Measurements from ENCODE around the gene SNCG. TPM values are rescaled to one million over a fixed set of nuclear protein-coding genes. Genes with fewer than 3 reads are reported as not detected.

Gene SNCG
- total RNA-seq, 2 donors from 2014 or later = 0.60 to 2.7 TPM

DNA sequence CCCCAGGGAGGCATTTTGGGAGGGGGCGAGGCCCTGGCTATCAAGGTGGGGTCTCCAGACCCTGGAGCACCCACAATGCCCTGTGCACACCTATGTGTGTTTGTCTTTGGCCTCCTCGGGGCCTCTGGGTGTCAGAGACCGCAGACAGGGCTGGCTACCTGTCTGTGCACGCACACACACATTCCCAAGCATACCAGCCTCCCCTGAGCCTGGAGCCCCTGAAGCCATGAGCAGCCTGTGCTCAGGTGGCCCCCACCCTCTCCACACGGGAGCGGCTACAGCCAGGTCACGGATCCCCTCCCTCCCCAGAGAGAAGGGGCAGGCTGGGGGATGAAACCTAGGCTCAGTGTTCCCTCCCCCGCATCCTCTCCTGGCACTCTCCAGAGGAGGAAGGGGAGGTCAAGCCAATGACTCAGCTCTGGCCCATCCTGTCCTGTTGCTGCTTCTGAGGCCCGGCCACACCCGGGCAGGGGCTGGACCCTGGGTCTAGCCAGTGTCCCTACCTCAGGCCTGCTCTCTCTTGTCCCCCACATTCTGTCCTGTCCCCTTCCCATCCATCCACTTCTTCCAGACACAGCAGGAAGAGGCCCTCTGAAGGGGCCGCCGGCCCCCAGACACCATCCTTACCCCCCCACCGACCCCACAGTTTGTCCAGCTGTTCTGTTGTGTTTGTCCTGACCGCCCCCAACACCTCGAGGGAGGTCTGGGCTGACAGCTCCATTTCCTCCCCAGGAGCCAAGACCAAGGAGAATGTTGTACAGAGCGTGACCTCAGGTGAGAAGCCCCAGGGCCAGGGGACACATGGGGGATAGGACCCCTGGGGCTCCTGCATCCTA lies 720 bp downstream of the SNCG start:
- Mint-ChIP-seq H3K27me3 (ENCODE audit: insufficient read depth) (no peaks in the 10 kb centered on the region), H3K4me3 (no peak overlapping the region), H3K27ac (no peak overlapping the region), H3K4me1 (peaks cover 15% of the 10 kb centered on the region), H3K36me3 (ENCODE audit: low read depth) (no peaks in the 10 kb centered on the region), H3K9me3 (peaks cover 1% of the 10 kb centered on the region)
- no peaks in the 10 kb centered on the region for H3K36me3 ChIP-seq (ENCODE audit: control insufficient read depth, insufficient read depth, low read length)
- 70 to 79% methylated on average over 4 to 16 of the region's 16 CpGs for WGBS, 2 experiments (ENCODE audit: insufficient coverage in 1 of 2, insufficient read length in 1 of 2)
- TF ChIP-seq CTCF (conservative IDR thresholded peaks at IDR 0.05) = no peak
- H3K27me3 ChIP-seq (ENCODE audit: control insufficient read depth, insufficient read depth, low read length, poor library complexity, severe bottlenecking) = no peaks in the 10 kb centered on the region
- peak; percentile 79 for DNase-seq
- H3K4me3 ChIP-seq (ENCODE audit: low read length) = no peak overlapping the region
- H3K9ac ChIP-seq (ENCODE audit: extremely low read depth, low read length, poor library complexity, severe bottlenecking) = no peak overlapping the region
- H3K27ac ChIP-seq (ENCODE audit: low read depth, low read length) = no peak overlapping the region
- peaks cover 15% of the 10 kb centered on the region for H3K4me1 ChIP-seq (ENCODE audit: control insufficient read depth, insufficient read depth, low read length)
- no peaks in the 10 kb centered on the region for H3K9me3 ChIP-seq (ENCODE audit: control insufficient read depth, low read length)

DNA sequence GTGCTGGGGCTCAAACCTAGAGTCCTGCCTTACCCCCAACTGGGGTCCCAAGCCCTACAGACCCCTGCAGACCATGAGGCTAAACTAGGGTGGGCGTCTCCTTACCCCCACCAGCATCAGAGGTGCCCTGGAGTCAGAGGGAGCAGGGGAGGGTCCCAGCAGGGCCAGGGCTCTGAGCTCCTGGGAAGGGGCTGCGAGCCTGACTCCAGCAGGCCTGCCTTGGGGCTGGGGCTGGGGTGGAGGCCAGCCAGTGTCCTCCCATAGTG lies 1.3 kb downstream of the SNCG start:
- TF ChIP-seq CTCF (conservative IDR thresholded peaks at IDR 0.05) = no peak
- no peak overlapping the region for H3K27ac Mint-ChIP-seq

GRCh38 chr10:86960003-86960862 lies 1.8 kb downstream of the SNCG start:
- TF ChIP-seq CTCF (conservative IDR thresholded peaks at IDR 0.05) = peak; percentile 99
- Histone ChIP-seq H3K27ac (ENCODE audit: low read depth, low read length) (no peak overlapping the region), H3K4me1 (ENCODE audit: control insufficient read depth, insufficient read depth, low read length) (peaks cover 6% of the 10 kb centered on the region), H3K9ac (ENCODE audit: extremely low read depth, low read length, poor library complexity, severe bottlenecking) (no peak overlapping the region), H3K36me3 (ENCODE audit: control insufficient read depth, insufficient read depth, low read length) (no peaks in the 10 kb centered on the region), H3K27me3 (ENCODE audit: control insufficient read depth, insufficient read depth, low read length, poor library complexity, severe bottlenecking) (no peaks in the 10 kb centered on the region), H3K4me3 (ENCODE audit: low read length) (no peak overlapping the region), H3K9me3 (ENCODE audit: control insufficient read depth, low read length) (no peaks in the 10 kb centered on the region)
- peak; percentile 88 for DNase-seq
- H3K4me1 Mint-ChIP-seq = peaks cover 11% of the 10 kb centered on the region
- H3K4me3 Mint-ChIP-seq = no peak overlapping the region
- no peaks in the 10 kb centered on the region for H3K27me3 Mint-ChIP-seq (ENCODE audit: insufficient read depth)
- H3K27ac Mint-ChIP-seq = peak overlapping the region; percentile 84
- H3K36me3 Mint-ChIP-seq (ENCODE audit: low read depth) = no peaks in the 10 kb centered on the region
- WGBS, 2 experiments (ENCODE audit: insufficient coverage in 1 of 2, insufficient read length in 1 of 2) = 85 to 86% methylated on average over 23 to 37 of the region's 37 CpGs
- no peaks in the 10 kb centered on the region for H3K9me3 Mint-ChIP-seq

More for the DNA sequence above, 1.3 kb downstream of the SNCG start:
- H3K9me3 ChIP-seq (ENCODE audit: control insufficient read depth, low read length) = no peaks in the 10 kb centered on the region
- no peak for DNase-seq
- Mint-ChIP-seq H3K4me3 (no peak overlapping the region), H3K36me3 (ENCODE audit: low read depth) (no peaks in the 10 kb centered on the region), H3K27me3 (ENCODE audit: insufficient read depth) (no peaks in the 10 kb centered on the region), H3K4me1 (peaks cover 11% of the 10 kb centered on the region), H3K9me3 (no peaks in the 10 kb centered on the region)
- no peaks in the 10 kb centered on the region for H3K27me3 ChIP-seq (ENCODE audit: control insufficient read depth, insufficient read depth, low read length, poor library complexity, severe bottlenecking)
- no peak overlapping the region for H3K4me3 ChIP-seq (ENCODE audit: low read length)
- H3K4me1 ChIP-seq (ENCODE audit: control insufficient read depth, insufficient read depth, low read length) = peaks cover 11% of the 10 kb centered on the region
- no peaks in the 10 kb centered on the region for H3K36me3 ChIP-seq (ENCODE audit: control insufficient read depth, insufficient read depth, low read length)
- H3K27ac ChIP-seq (ENCODE audit: low read depth, low read length) = no peak overlapping the region
- no peak overlapping the region for H3K9ac ChIP-seq (ENCODE audit: extremely low read depth, low read length, poor library complexity, severe bottlenecking)
- 95 to 100% methylated on average over 1 to 2 of the region's 2 CpGs for WGBS, 2 experiments (ENCODE audit: insufficient coverage in 1 of 2, insufficient read length in 1 of 2)

Measured in endodermal cell (in vitro differentiated cells).